Measurements from ENCODE around the gene VSTM4.
A peak's percentile ranks its signal among the peaks of the same experiment; 100 is the strongest.

VSTM4 gene

GRCh38 chr10:49053998-49054692 is 61.2 kb downstream of the VSTM4 start:
- Histone ChIP-seq H3K27me3 (ENCODE audit: low read depth) (no peaks in the 10 kb centered on the region), H3K4me1 (no peaks in the 10 kb centered on the region), H3K36me3 (replicated peaks) (no peaks in the 10 kb centered on the region), H3K4me3 (no peak overlapping the region), H3K9me3 (no peaks in the 10 kb centered on the region)
- in situ Hi-C loops (cut with MboI; ENCODE audit: low sequenced_read_pairs), result no loop called here
- no peak for DNase-seq (ENCODE audit: low spot score in 2 of 2)

GRCh38 chr10:49053053-49053997 is 62.0 kb downstream of the VSTM4 start:
- H3K4me1 ChIP-seq, result no peaks in the 10 kb centered on the region
- no peaks in the 10 kb centered on the region for H3K9me3 ChIP-seq
- no peaks in the 10 kb centered on the region for H3K36me3 ChIP-seq (replicated peaks)
- in situ Hi-C loops (cut with MboI; ENCODE audit: low sequenced_read_pairs), result no loop called here
- H3K27me3 ChIP-seq (ENCODE audit: low read depth), result no peaks in the 10 kb centered on the region
- H3K4me3 ChIP-seq, result no peak overlapping the region
- DNase-seq (ENCODE audit: low spot score in 2 of 2), result no peak

DNA sequence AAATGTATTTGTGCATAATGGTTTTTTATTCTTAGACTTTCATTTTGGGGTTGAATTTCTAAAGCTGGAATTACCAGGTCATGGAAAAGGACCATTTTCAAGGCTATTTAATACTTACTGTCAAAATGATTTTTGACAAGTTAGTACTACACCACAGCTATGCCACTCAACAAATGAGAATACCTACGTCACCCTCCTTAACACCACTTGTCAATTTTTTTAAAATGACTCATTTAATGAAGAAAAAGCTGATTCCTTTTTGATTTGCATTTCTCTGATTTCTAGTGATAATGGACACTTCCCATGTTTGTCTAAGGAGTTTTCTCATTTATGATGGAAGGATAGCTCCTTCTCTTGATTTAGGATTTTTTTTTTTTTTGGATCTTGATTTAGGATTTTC is 63.3 kb downstream of the VSTM4 start:
- Histone ChIP-seq H3K27me3 (ENCODE audit: low read depth) (no peaks in the 10 kb centered on the region), H3K4me3 (no peak overlapping the region), H3K36me3 (replicated peaks) (no peaks in the 10 kb centered on the region), H3K9me3 (no peaks in the 10 kb centered on the region), H3K4me1 (no peaks in the 10 kb centered on the region)
- no peak for DNase-seq (ENCODE audit: low spot score in 2 of 2)
- in situ Hi-C loops (cut with MboI; ENCODE audit: low sequenced_read_pairs), result no loop called here

DNA sequence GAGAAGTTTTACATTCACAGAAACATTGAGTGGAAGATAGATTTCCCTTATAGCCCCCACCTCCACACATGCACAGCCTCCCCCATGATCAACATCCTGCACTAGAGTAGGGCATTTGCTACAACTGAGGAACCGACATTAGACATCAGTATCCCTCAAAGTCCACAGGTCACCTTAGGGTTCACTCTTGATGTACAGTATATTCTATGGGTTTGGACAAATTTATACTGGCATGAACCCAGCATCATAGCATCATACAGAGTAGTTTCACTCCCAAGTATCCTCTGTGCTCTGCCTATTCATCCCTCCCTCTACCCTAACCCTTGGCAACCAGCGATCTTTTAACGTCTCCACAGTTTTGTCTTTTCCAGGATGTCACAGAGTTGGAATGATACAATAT is 64.4 kb downstream of the VSTM4 start:
- no peaks in the 10 kb centered on the region for H3K27me3 ChIP-seq (ENCODE audit: low read depth)
- in situ Hi-C loops (cut with MboI; ENCODE audit: low sequenced_read_pairs), result no loop called here

DNA sequence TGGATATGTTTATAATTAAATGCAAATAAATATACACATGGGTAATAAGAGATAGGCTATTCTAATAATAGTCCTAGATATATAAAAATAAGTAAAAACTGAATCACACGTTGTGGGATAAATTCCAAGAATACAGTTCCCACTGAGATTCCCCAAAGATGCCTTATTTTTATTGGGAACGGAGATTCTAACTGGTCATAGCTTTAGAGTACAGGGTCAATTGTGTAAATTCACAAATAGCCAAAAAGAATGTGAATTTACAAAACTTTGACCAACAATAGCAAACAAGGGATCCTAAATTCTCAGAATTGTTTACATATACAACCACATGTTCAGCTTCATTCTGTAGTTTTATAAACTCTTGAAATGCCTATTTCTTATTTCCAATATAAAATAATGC is 65.0 kb downstream of the VSTM4 start:
- no peak overlapping the region for H3K4me3 ChIP-seq
- no peaks in the 10 kb centered on the region for H3K27me3 ChIP-seq (ENCODE audit: low read depth)
- H3K9me3 ChIP-seq, result no peaks in the 10 kb centered on the region
- H3K4me1 ChIP-seq, result no peaks in the 10 kb centered on the region
- H3K36me3 ChIP-seq (replicated peaks), result no peaks in the 10 kb centered on the region
- in situ Hi-C loops (cut with MboI; ENCODE audit: low sequenced_read_pairs), result no loop called here
- DNase-seq (ENCODE audit: low spot score in 2 of 2), result no peak

More for the DNA sequence above, 64.4 kb downstream of the VSTM4 start:
- DNase-seq (ENCODE audit: low spot score in 2 of 2), result no peak
- no peak overlapping the region for H3K4me3 ChIP-seq
- H3K4me1 ChIP-seq, result no peaks in the 10 kb centered on the region
- H3K9me3 ChIP-seq, result no peaks in the 10 kb centered on the region
- H3K36me3 ChIP-seq (replicated peaks), result no peaks in the 10 kb centered on the region

GRCh38 chr10:49049660-49050059 is 65.7 kb downstream of the VSTM4 start:
- Histone ChIP-seq H3K4me3 (no peak overlapping the region), H3K9me3 (no peaks in the 10 kb centered on the region), H3K36me3 (replicated peaks) (no peaks in the 10 kb centered on the region), H3K4me1 (no peaks in the 10 kb centered on the region), H3K27me3 (ENCODE audit: low read depth) (no peaks in the 10 kb centered on the region)
- in situ Hi-C loops (cut with MboI; ENCODE audit: low sequenced_read_pairs), result no loop called here
- no peak for DNase-seq (ENCODE audit: low spot score in 2 of 2)

DNA sequence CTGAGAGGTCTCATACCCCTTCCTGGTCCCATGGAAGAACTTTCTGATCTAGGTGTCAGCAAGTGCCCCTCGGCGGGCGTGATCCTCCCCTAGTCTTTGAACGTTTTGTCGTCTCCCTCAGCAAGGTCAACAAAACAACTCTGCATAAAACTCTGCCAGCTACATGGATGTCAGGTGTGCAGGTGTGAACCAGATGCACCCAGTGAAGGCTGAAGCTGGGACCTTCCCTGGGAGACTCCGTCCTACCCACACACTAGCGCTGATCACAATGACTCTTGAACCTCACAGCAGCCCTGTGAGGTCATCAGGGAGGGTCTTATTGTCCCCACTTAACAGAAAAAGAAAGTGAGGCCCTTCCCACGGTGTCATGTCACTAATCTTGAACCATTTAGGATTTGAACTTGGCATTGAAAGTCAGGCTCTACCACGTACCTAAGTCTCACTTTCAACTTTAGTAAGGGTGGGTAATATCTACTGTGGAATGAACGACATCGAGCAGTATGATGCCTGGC is 68.1 kb downstream of the VSTM4 start:
- no peak for DNase-seq (ENCODE audit: low spot score in 2 of 2)
- H3K4me3 ChIP-seq, result no peak overlapping the region
- in situ Hi-C loops (cut with MboI; ENCODE audit: low sequenced_read_pairs), result no loop called here
- H3K27me3 ChIP-seq (ENCODE audit: low read depth), result no peaks in the 10 kb centered on the region
- no peaks in the 10 kb centered on the region for H3K4me1 ChIP-seq
- H3K36me3 ChIP-seq (replicated peaks), result no peaks in the 10 kb centered on the region
- no peaks in the 10 kb centered on the region for H3K9me3 ChIP-seq

DNA sequence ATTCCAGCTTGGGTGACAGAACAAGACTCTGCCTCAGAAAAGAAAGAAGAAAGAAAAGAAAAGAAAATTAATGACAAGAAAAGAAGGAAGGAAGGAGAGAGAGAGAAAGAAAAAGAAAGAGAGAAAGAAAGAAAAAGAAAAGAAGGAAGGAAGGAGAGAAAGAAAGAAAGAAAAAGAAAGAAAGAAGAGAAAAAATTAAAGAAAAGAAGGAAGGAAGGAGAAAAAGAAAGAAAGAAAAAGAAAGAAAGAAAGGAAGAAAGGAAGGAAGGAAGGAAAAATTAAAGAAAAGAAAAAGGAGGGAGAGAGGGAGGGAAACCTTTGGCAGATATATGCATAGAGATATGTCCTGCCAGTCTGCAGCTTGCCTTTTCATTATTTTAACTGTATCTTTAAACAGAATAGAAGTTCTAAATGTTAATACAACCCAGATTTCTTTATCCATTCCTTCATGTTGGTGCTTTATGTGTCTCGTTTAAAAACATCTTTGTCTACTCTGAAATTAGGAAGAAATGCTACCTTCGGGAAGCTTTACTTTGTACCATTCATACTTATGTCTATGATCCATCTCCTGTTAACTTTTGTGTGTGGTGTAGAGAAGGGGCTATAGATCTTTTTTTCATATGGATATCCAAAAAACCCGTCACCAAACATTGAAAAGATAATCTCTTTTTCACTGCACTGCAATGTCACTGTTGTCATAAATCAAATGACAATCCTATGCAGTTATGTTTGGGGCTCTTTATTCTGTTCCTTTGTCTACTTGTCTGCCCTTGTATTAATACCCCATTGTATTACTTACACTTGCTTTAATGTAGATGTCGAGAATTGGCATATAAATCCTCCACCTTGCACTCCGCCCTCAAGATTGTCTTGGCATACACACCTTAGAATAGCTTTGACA is 70.8 kb downstream of the VSTM4 start:
- Histone ChIP-seq H3K4me1 (no peaks in the 10 kb centered on the region), H3K36me3 (replicated peaks) (no peaks in the 10 kb centered on the region), H3K9me3 (no peaks in the 10 kb centered on the region), H3K4me3 (no peak overlapping the region), H3K27me3 (ENCODE audit: low read depth) (no peaks in the 10 kb centered on the region)
- DNase-seq (ENCODE audit: low spot score in 2 of 2), result peak in 1 of 2 experiments; percentile 15
- in situ Hi-C loops (cut with MboI; ENCODE audit: low sequenced_read_pairs), result no loop called here

DNA sequence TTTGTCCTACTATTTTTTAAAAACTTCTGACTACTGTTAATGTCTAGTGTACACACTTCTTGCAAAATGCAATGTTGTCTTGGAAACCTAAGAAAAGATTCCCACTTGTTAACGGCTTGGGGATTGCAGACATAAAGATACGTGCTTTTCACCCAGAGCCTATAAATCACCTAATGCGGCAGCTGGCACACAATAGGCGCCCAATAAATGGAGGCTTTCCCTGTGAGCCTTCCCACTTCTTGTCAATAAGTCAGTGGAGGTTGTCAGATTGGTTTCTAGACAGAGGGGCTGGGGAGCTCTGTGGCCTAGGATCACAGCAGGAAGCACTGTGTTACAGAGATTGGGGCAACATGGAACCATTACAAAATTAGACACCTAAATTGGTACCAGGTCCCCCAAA is 74.7 kb downstream of the VSTM4 start:
- Histone ChIP-seq H3K9me3 (no peaks in the 10 kb centered on the region), H3K36me3 (replicated peaks) (no peaks in the 10 kb centered on the region), H3K4me3 (no peak overlapping the region), H3K27me3 (ENCODE audit: low read depth) (no peaks in the 10 kb centered on the region), H3K4me1 (no peaks in the 10 kb centered on the region)
- DNase-seq (ENCODE audit: low spot score in 2 of 2), result peak in 1 of 2 experiments; percentile 8
- in situ Hi-C loops (cut with MboI; ENCODE audit: low sequenced_read_pairs), result no loop called here

- Histone ChIP-seq H3K4me1 (no peaks in the 10 kb centered on the region), H3K9me3 (no peaks in the 10 kb centered on the region), H3K4me3 (no peak overlapping the region), H3K27me3 (ENCODE audit: low read depth) (no peaks in the 10 kb centered on the region), H3K36me3 (replicated peaks) (no peaks in the 10 kb centered on the region)
- no peak for DNase-seq (ENCODE audit: low spot score in 2 of 2)
- in situ Hi-C loops (cut with MboI; ENCODE audit: low sequenced_read_pairs), result no loop called here
These were observed 75.9 kb downstream of the VSTM4 start for GRCh38 chr10:49039409-49039808.

DNA sequence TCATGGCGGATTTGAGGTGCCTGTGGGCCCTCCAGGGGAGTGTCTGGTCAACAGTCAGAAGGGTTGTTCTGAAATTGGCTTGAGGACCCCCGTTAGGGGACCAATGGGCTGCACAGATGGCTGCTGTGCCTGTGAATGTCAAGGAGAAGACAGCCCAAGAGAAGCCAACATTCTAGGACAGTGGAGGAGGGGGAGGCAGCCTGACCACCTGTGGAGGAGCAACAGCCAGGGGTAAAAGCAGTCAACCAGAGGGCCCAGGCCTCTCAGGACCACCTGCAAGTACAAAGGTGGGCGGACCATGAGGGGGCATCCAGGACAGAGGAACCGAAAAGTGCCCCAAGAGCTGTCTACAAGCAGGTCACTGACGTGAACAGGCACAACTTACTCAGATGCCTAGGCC is 76.6 kb downstream of the VSTM4 start:
- H3K36me3 ChIP-seq (replicated peaks), result no peaks in the 10 kb centered on the region
- no peak overlapping the region for H3K4me3 ChIP-seq
- no peak for DNase-seq (ENCODE audit: low spot score in 2 of 2)
- no peaks in the 10 kb centered on the region for H3K9me3 ChIP-seq
- no peaks in the 10 kb centered on the region for H3K4me1 ChIP-seq
- no peaks in the 10 kb centered on the region for H3K27me3 ChIP-seq (ENCODE audit: low read depth)
- in situ Hi-C loops (cut with MboI; ENCODE audit: low sequenced_read_pairs), result no loop called here

DNA sequence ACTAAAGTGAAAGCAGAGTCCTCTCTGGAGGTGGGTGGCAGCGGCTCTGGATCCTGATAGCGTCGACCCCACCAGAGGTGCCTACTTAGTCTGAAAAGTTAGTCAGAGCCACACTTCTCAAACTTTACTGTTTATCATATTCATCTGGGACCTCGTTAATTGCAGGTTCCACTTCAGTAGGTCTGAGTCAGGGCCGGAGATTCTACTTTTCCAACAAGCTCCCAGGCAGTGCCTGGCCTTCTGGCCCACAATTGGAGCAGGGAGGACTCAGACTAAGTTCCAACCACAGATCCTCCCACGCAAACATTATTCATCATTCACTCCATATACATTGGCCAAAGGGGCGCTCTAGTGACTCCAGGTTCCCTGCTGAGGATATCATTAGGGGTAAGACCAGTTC is 78.1 kb downstream of the VSTM4 start:
- DNase-seq (ENCODE audit: low spot score in 2 of 2), result no peak

GRCh38 chr10:49036638-49037037 is 78.7 kb downstream of the VSTM4 start:
- DNase-seq (ENCODE audit: low spot score in 2 of 2), result no peak
- no peaks in the 10 kb centered on the region for H3K36me3 ChIP-seq (replicated peaks)
- H3K4me1 ChIP-seq, result no peaks in the 10 kb centered on the region
- no peaks in the 10 kb centered on the region for H3K9me3 ChIP-seq
- H3K4me3 ChIP-seq, result no peak overlapping the region
- in situ Hi-C loops (cut with MboI; ENCODE audit: low sequenced_read_pairs), result no loop called here
- no peaks in the 10 kb centered on the region for H3K27me3 ChIP-seq (ENCODE audit: low read depth)

More for the DNA sequence above, 78.1 kb downstream of the VSTM4 start:
- Histone ChIP-seq H3K9me3 (no peaks in the 10 kb centered on the region), H3K36me3 (replicated peaks) (no peaks in the 10 kb centered on the region), H3K4me3 (no peak overlapping the region), H3K4me1 (no peaks in the 10 kb centered on the region), H3K27me3 (ENCODE audit: low read depth) (no peaks in the 10 kb centered on the region)
- in situ Hi-C loops (cut with MboI; ENCODE audit: low sequenced_read_pairs), result no loop called here
